Smooth muscle cell of bladder (primary cell): ENCODE measurements around the gene NEUROG2. TPM values are rescaled to one million over a fixed set of nuclear protein-coding genes. Genes with fewer than 3 reads are reported as not detected.

Source experiments
- total RNA-seq: library from RNA; depleted of rRNA; stranded (reverse); fragments of >200 nt; gene quantifications from 2 replicates; pipeline ENCODE4 v1.2.3, GENCODE V29; 2014

The NEUROG2 gene
- total RNA-seq, result not detected in 2 replicates

DNA sequence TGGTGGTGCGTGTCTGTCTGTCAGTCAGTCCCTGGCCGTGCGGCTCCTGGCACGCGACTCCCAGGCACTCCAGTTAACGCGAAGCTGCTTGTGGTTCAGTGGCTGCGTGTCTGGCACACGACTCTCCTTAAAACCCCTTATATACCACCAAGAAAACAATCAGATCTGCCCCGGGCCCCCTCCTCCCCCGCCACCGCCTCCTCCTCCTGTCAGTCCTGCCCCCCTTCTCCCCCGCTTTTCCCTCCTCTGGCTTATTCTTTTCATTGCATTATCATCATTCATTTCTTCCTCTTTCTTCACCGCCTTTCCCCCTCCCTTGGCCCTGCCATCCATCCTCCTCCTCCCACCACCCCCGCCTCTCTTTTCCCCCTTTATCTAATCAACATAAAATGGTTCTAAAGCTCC is at the start of gene NEUROG2:
Gene NEUROG2, minus strand, starts transcription at position 115 of the 405 bp plus-strand sequence. CDS start 705 bp downstream, outside the sequence.

Other genes with a start within 250 kb of the NEUROG2 start
- 5.1 and 5.4 TPM in 2 replicates for gene TIFA, start 230.3 kb downstream of the NEUROG2 start, total RNA-seq
- 20.3 and 25.7 TPM in 2 replicates for gene ALPK1, start 218.8 kb downstream of the NEUROG2 start, total RNA-seq
- gene ZGRF1, start 120.7 kb upstream of the NEUROG2 start, total RNA-seq, result 3.6 and 4.8 TPM in 2 replicates
- 31.1 and 32.1 TPM in 2 replicates for gene LARP7, start 121.0 kb upstream of the NEUROG2 start, total RNA-seq